Putamen (tissue), 1 donor: ENCODE data around the gene ALMS1.
"Not testable (repeated sequence)": the region's sequence is repeated elsewhere in the genome, so short reads cannot be mapped to it uniquely, and the experiment has no call there.

Experiments
- DNase-seq: peaks from one replicate; pipeline ENCODE4 v3.0.0-alpha.2; 2016; ENCODE audit warnings: low spot score

The ALMS1 gene

DNA sequence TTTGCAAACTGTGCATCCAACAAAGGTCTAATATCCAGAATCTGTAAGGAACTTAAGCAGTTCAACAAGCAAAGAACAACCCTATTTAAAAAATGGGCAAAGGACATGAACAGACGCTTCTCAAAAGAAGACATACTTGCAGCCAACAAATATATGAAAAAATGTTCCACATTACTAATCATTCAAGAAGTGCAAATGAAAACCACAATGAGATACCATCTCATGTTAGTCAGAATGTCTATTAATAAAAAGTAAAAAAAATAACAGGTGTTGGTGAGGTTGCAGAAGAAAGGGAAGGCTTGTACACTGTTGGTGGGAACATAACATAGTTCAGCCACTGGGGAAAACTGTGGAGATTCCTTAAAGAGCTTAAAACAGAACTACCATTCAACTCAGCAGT is 130.4 kb downstream of the ALMS1 start:
- DNase-seq = no peak

DNA sequence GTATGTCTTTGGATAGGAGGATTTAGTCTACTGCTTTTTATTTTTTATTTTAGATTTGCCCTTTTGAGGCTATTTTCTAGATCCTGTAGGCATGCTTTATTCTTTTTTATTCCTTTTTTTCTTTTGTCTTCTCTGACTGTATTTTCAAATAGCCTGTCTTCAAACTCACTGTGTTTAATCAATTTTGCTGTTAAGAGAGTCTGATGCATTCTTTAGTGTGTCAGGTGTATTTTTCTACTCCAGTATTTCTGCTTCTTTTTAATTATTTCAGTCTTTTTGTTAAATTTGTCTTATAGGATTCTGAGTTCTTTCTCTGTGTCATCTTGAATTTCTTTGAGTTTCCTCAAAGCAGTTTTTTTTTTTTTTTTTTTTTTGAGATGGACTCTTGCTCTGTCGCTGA is 143.1 kb downstream of the ALMS1 start:
- DNase-seq = no peak

DNA sequence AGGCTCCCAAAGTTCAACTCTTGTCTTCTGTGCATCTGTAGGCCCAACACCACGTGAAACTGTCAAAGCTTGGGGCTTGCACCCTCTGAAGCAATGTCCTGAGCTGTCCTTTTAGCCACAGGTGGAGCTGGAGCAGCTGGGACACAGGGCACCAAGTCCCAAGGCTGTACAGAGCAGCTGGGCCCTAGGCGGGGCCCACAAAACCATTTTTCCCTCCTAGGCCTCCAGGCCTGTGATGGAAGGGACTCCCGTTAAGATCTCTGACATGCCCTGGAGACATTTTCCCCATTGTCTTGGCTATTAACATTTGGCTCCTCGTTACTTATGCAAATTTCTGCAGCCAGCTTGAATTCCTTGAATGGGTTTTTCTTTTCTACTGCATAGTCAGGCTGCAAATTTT is 145.1 kb downstream of the ALMS1 start:
- DNase-seq = not testable (repeated sequence)

DNA sequence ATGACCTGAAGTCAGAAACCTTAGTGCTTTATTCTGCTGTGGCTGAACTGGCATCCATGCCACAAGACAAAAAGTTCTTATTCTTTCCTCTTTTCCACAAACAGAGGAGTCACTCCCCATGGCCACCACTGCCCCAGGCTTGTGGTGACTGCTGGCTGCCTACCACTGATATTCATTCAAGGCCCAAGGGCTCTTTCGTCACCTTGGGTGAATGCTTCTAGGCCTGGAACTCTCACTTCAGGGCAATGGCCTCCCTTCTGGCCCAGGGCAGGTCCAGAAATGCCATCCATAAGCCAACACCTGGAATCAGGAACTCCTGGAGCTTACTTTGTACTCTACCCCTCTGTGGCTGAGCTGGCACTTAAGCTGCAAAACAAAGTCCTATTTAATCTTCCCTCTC is 146.7 kb downstream of the ALMS1 start:
- DNase-seq = no peak

DNA sequence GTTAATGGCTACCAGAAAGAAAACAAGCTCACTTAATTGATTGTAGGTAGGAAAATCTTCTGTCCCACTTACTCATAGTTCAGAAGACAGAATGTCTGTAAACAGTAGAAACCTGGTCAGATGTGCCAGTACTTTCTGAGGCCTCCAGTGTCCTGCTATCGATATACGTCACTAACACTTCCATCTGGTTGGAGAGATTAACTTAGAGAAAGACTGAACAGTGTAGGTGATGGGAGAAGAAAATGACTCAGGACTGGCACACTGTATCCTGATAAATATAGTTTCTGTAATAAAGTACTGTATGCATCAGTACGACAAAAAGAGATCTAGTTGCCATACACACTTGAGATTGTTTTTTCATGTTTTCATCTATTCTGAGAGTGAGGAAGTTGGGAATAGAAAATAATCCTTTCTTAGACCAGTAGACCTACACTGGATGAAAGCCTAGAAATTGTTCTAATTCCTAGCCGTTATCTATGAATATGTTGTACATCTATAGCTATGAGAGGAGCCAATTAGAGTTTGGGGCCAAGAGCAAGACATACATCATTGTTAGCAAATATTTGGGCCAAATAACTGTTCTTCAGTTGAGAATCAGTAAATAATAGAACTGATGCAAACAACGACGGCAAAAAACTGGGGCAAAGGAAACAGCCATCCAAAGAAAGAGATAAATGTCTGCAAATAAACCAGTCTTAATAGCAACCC is 150.7 kb downstream of the ALMS1 start:
- DNase-seq = no peak

DNA sequence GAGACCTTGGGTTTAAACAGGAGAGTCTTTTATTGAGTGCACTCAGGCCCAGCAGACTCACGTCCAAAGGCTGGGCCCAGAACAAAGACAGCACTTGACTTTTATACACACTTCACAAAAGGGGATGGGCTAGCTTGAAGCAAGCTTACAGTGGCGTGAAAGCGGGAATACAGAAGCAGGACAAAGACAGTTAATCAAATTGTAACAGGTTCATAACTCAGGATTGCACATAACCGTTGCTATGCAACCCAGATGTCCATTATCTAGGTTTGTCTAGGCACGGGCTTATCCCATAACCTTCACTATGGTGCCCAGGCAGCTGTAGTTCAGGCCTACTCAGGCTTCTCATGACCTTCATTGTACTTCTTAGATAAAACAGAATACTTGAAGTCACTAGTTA is 175.2 kb downstream of the ALMS1 start:
- DNase-seq = not testable (repeated sequence)

DNA sequence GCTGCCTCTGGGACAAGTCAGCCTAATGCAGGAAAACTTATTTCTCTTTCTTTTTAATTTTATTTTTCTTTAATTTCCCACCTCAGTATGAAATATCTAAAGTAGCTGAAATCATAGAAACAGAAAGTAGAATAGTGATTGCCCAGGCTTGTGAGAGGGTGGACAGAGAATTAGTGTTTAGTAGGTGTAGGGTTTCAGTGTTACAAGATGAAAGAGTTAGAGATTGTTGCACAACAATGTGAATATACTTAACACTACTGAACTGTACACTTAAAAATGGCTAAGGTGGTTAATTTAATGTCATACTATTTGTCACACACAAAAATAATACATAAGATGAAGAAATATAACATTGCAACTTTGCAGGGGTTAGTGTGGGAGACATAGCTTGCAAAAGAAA is 175.8 kb downstream of the ALMS1 start:
- DNase-seq = no peak

DNA sequence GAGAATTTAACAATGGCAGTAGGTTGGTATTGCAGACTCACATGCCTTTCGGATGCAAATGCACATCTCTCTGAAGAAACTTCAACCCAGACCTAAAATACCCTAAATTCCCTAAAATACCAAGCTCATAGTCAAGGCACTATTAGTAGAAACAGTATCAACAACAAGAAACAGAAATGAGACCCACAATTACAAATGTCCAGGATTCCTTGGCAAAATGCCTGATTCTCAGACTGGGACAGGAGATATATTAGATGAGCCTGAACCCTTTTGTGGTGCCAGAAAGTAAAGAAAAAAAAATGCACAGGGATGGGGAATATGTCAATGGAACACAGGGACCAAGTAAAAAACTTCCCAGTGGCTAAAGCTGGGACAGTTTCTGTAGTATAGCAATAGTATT is 179.3 kb downstream of the ALMS1 start:
- DNase-seq = no peak

DNA sequence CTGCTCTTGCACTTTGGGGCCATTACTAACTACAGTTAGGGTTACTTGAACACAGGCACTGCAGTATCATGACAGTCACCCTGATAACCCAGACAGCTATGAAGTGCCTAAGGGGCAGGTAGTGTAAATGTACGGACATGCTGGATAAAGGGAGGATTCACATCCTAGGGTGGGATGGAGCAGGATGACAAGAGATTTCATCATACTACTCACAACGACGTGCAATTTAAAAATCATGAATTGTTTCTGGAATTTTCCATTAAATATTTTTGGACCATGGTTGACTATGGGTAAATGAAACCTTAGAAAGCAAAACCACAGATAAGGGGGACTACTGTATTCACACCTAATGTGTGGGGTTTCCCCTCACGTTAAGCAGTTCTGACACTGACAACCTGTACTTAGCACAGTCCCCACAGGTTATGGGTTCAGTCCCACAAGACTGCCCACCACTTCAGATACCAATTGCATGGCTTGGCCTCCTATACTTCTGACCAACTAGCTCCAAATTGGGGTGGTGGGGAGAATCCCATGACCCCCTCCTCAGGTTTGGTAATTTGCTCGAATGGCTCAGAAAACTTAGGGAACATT is 180.7 kb downstream of the ALMS1 start:
- no peak for DNase-seq

DNA sequence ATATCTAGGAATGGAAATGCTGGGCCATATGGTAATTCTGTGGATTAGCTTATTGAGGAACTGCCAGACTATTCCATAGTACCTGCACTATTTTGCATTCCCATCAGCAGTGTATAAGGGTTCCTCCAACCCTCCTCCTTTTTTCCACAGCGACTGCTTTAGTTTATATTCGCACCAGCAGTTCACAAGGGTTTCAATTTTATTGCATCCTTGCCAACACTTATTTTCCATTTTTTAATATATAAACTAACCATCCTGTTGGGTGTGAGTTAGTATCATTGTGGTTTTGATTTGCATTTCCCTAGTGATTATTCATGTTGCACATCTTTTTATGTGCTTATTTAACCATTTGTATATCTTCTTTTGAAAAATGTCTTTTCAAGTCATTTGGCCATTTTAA is 189.6 kb downstream of the ALMS1 start:
- DNase-seq = no peak

DNA sequence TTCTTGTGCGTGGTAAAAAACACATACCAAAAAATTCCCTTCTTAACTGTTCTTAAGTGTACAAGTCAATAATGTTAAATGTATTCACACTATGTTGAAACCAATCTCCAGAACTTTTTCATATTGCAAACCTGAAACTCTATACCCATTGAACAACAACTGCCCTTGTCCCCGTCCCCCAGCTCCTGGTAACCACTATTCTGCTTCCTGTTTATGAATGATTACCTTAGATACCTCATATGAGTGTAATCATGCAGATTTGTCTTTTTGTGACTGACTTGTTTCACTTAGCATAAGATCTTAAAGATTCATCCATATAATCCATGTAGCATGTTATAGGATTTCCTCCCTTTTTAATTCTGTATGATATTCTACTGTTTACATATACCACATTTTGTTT is 196.7 kb downstream of the ALMS1 start:
- DNase-seq = no peak

DNA sequence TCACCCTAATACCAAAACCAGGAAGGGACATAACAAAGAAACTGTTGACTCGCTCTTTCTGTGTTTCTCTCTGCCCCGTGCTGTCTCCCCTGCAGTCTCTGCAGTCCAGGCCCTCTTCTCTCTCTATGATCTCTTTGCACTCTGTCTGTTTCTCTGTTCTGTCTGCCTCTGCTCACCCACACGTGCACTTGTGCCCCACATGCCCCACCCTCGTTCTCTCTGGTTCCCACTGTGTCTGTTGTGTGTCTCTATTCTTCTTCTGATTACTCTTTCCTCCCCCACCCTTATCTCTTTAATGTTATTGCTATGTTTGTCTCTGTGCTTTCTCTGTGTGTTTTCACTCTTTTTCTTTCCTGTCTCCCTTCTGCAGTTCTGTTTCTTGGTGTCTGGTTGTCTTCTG is 202.5 kb downstream of the ALMS1 start:
- peak; percentile 3 for DNase-seq

DNA sequence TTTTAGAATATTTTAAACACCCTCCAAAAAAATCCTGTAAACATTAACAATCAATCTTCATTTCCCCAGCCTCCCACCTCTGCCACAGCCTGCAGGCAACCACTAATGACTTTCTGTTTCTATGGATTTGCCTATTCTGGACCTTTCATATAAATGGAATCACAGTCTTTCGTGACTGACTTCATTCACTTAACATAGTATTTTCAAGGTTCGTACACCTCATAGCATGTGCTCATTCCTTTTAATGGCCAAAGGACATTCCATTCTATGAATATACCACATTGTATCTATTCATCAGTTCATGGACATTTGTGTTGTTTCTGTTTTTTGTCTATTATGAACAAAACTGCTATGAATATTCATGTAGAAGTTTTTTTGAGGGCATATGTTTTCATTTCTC is 208.0 kb downstream of the ALMS1 start:
- no peak for DNase-seq

DNA sequence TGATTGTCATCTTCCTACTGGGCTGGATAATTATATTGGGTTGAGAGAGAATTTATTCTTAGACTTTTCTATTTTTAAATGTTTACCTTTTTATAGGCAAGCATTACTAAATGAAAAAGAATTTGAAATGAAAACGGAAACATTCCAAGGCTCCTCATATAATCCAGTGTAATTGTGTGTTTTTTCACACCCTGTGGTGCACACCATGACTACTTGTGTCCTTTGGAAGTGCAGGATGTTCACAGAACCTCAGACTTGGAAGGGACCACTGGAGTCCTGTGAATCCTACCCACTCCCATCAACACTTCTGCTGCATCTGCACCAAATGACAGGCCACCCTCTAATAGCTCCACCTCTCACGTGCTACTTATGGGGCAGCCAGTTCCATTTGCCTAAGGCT is 208.6 kb downstream of the ALMS1 start:
- DNase-seq = no peak

DNA sequence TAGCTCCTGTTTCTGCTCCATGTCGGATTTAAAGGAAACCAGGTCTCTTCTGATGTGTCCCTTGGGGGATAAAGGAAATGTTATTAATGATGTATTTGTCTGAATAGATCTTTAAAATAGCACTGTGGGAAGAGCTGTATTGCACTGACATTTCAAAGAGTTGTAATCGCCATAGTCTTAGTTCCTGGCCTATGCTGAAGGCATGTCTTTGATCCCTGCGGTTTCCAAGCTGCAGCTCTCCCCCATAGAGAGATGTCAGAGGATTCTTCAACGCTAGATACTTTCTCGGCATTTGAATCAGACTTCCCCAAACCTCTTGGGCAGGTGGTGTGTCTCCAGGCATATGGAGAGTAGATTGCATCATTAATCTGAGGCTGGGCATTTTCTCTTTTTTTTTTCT is 216.1 kb downstream of the ALMS1 start:
- DNase-seq = no peak

DNA sequence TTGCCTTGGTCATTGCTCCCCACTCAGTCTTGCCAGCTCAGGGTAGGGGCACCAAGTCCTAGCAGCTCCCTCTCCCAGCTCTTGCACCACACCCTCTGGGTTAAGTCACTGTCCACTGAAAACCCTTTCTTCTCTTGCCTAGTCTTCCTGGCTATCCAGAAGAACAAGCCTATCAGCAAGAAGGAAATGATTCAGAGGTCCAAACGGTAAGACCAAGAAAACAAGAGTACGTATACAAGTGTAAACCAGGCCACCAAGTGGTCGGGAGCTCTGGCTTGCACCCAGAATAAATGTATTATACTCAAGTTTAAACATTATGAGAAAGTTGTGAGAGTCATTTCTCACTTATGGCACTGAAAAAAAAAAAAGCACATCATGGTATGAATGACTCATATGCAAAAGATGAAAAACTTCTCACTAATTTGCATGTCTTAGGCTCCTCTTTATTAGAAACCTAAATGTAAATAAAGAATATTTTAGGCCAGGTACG is 217.5 kb downstream of the ALMS1 start:
- DNase-seq = not testable (repeated sequence)

DNA sequence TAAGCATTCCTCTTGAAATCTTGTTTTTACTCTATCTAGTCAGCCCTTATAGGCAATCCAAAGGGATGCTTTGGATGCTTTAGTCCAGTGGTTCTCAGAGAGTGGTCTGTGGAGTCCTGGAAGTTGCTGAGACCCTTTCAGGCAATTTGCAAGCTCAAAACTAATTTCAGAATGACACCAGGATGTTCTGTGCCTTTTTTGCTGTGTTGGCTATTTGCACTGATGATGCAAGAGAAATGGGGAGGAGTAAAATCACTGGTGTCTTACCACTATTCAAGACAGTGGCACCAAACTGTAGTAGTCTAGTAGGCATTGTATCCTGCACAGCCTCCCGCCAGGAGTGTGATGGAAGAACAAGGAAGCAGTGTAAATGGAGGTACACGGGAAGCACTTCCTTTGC is 219.0 kb downstream of the ALMS1 start:
- DNase-seq = not testable (repeated sequence)

DNA sequence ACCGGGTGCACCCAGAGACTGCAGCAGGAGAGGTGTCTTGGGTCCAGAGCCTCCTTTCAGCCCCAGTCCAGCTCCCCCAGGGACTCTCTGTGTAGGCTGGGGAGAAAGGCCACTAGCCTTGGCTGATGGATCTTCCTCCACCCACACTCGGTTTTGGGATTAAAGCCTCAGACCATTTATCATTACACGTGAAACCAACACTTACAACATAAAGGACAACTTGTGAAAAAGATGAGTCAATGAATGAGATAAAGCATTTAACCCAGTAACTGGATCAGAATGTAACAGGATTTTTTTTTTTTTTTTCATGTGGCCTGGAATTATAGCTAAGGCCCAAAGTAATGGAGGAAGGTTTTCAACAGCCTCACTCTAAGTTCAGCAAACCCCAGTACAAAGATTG is 224.5 kb downstream of the ALMS1 start:
- no peak for DNase-seq

DNA sequence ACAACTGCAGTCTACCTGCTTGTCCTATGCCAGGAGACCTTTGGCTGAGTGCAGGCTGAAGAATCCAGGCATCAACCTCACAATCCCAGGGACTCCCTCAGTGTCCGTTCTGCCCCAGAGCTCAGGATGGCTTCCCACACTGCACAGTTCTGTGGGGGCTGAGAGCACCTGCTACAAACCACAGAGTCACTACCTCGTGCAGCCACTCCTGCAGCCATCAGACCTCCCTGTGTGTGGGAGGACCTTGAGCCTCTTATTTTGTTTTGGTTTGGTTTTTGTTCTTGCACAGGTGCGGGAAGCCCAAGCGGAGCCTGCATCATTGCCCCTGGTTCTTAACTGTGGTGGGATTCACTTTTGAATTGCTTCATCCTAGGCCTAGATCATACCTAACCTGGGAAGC is 225.6 kb downstream of the ALMS1 start:
- DNase-seq = no peak

DNA sequence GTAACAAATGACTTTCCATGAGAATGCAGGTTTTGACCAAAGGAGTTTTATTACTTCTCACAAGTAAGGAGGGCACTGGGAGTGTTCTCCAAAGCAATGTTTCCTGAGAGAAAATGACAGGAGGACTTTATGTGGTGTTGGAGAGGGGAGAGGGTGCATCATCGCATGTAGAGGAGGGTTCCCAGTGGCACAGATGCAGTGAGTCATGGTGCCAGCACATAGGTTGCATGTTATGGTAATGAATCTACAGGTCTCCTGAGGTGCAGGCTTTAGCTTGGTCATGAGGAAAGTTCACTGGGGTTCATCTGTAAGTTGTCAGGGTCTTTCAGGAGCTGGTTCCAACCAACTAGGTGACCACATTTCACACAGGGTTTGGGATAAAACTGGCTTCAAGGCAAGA is 226.2 kb downstream of the ALMS1 start:
- no peak for DNase-seq

DNA sequence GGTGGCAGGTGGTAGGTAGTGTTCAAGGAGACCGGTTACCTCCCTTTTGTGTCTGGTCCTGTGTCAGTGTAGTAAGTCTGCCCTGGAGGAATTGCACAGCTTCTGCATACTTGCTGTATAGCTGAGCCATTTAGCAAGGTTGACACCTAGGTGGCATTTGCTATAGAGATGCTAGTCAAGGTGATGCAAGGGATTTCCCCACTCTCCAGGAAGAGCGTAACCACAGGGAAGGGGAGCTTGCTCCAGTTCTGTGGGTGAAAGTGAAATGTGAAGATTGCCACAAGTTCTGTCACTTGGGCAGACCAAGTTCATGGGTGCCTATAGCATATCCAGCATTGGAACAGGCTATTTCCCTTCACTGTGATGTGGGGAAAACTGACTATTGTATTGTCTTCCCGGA is 228.5 kb downstream of the ALMS1 start:
- DNase-seq = no peak

DNA sequence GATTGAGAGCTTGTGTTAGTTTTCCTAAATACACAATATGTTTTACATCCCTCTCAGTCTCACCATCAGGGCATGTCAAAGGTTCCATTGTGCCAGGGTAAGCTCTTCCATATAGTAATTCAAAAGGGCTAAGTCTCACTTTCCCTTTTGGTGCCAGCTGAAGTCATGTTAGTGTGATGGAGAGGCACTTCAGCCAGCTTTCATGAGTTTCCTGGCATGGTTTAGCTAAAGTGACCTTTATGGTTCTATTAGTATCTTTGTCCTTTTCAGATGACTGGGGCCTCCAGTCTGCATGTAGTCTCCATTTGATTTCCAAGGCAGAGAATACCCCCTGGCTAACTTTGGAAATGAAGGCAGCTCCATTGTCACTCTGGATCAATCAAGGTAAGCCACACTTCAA is 229.4 kb downstream of the ALMS1 start:
- DNase-seq = no peak

DNA sequence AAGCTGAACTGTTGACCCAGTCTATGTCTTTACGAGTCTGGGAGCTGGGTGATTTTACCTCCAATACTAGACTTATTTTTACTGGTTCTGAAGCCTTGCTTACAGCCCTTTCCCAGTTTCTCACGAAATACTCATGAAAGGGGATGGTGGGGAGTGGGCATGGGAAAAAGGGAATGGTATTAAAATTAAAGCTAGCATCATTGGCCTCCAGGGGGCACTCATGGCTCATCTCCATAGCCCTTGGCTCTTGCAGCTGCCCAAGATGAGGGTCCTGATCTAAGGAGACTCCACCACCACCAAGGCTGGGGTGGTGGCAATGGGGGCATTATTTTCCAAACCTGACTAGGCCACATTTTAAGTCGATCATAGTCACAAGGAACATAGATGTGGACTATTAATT is 234.3 kb downstream of the ALMS1 start:
- not testable (repeated sequence) for DNase-seq

DNA sequence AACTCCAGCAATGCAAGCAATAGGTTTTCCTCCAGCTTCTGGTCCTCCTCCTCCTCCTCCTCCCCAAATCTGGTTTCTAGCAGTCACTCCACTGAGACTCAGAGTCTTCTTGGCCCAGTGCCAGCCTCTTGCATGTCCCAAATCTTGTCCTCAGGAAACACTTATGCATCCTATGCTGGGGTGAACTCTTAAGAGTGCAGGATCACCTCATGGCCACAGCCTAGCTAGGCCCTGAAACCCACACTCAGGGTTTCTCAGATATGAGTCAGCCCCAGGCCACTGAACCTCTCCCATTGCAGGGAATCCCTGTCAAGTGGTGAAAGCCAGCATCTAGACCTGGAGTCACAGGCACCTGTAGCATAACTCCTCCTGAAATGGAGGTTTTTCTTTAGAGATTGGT is 238.4 kb downstream of the ALMS1 start:
- not testable (repeated sequence) for DNase-seq
